Activated naive CD4-positive, alpha-beta T cell (primary cell): ENCODE measurements around the gene KIF1A.
"Not testable (repeated sequence)": the region's sequence is repeated elsewhere in the genome, so short reads cannot be mapped to it uniquely, and the experiment has no call there.

Source experiments
- DNase-seq, 4 experiments: peaks; one replicate each; lab custom pipeline; 2025; lab: John Stamatoyannopoulos, UW

Gene KIF1A

GRCh38 chr2:240787521-240788472 lies 32.2 kb downstream of the KIF1A start:
- no peak for DNase-seq

- DNase-seq: no peak
These were observed 33.1 kb downstream of the KIF1A start for GRCh38 chr2:240786871-240787311.

GRCh38 chr2:240786355-240786841 lies 33.6 kb downstream of the KIF1A start:
- DNase-seq: no peak

- DNase-seq: no peak
These were observed 34.3 kb downstream of the KIF1A start for GRCh38 chr2:240785424-240786335.

- no peak for DNase-seq
These were observed 35.2 kb downstream of the KIF1A start for GRCh38 chr2:240784629-240785423.

- DNase-seq: no peak
These were observed 36.0 kb downstream of the KIF1A start for GRCh38 chr2:240783819-240784621.

- no peak for DNase-seq
These were observed 36.9 kb downstream of the KIF1A start for GRCh38 chr2:240782886-240783818.

- no peak for DNase-seq
These were observed 37.7 kb downstream of the KIF1A start for GRCh38 chr2:240782221-240782885.

- DNase-seq: no peak
These were observed 38.4 kb downstream of the KIF1A start for GRCh38 chr2:240781471-240782220.

GRCh38 chr2:240780023-240780700 lies 39.9 kb downstream of the KIF1A start:
- no peak for DNase-seq

- DNase-seq: not testable (repeated sequence)
These were observed 40.7 kb downstream of the KIF1A start for GRCh38 chr2:240779250-240779832.

GRCh38 chr2:240778426-240778825 lies 41.6 kb downstream of the KIF1A start:
- no peak for DNase-seq

GRCh38 chr2:240777456-240778212 lies 42.4 kb downstream of the KIF1A start:
- no peak for DNase-seq

GRCh38 chr2:240775905-240776304 lies 44.1 kb downstream of the KIF1A start:
- DNase-seq: no peak

GRCh38 chr2:240774856-240775255 lies 45.2 kb downstream of the KIF1A start:
- no peak for DNase-seq

GRCh38 chr2:240769096-240769495 lies 50.9 kb downstream of the KIF1A start:
- DNase-seq: no peak

GRCh38 chr2:240768216-240768615 lies 51.8 kb downstream of the KIF1A start:
- no peak for DNase-seq
